Ishikawa (cell line): Measurements from ENCODE around the gene IFNGR1.

Experiments used
- CEBPB ChIP-seq: IDR thresholded peaks from 2 replicates; pipeline ENCODE4 v1.6.1; 2012
- CREB1 ChIP-seq: IDR thresholded peaks from 2 replicates; pipeline ENCODE4 v1.6.1; 2012; ENCODE audit warnings: low read depth
- EGR1 ChIP-seq: IDR thresholded peaks from 2 replicates; pipeline ENCODE4 v1.6.1; 2012
- EP300 ChIP-seq: IDR thresholded peaks from 2 replicates; pipeline ENCODE4 v1.6.1; 2012; ENCODE audit warnings: borderline replicate concordance
- FOXM1 ChIP-seq: IDR thresholded peaks from 2 replicates; pipeline ENCODE4 v1.6.1; 2012; ENCODE audit warnings: low read depth, borderline replicate concordance
- NFIC ChIP-seq: IDR thresholded peaks from 2 replicates; pipeline ENCODE4 v1.6.1; 2012
- RAD21 ChIP-seq: IDR thresholded peaks from 2 replicates; pipeline ENCODE4 v1.6.1; 2012; ENCODE audit warnings: low read depth
- TAF1 ChIP-seq: IDR thresholded peaks from 2 replicates; pipeline ENCODE4 v1.6.1; 2012; ENCODE audit warnings: low read depth, mild to moderate bottlenecking
- TCF12 ChIP-seq: IDR thresholded peaks from 2 replicates; pipeline ENCODE4 v1.6.1; 2012; ENCODE audit warnings: low read depth
- TEAD4 ChIP-seq: IDR thresholded peaks from 2 replicates; pipeline ENCODE4 v1.6.1; 2012
- YY1 ChIP-seq: IDR thresholded peaks from 2 replicates; pipeline ENCODE4 v1.6.1; 2012; ENCODE audit warnings: low read depth
- ZBTB7A ChIP-seq: IDR thresholded peaks from 2 replicates; pipeline ENCODE4 v1.6.1; 2012; ENCODE audit warnings: low read depth
- TF ChIP-seq, protein P1 (sequence below): IDR thresholded peaks from 2 replicates; pipeline ENCODE4 v1.6.1; 2012
- TF ChIP-seq, protein P2 (sequence below): IDR thresholded peaks from 2 replicates; pipeline ENCODE4 v1.6.1; 2012; ENCODE audit warnings: low read depth, mild to moderate bottlenecking
- TF ChIP-seq, protein P3 (sequence below): IDR thresholded peaks from 2 replicates; pipeline ENCODE4 v1.6.1; 2012

IFNGR1 gene

DNA sequence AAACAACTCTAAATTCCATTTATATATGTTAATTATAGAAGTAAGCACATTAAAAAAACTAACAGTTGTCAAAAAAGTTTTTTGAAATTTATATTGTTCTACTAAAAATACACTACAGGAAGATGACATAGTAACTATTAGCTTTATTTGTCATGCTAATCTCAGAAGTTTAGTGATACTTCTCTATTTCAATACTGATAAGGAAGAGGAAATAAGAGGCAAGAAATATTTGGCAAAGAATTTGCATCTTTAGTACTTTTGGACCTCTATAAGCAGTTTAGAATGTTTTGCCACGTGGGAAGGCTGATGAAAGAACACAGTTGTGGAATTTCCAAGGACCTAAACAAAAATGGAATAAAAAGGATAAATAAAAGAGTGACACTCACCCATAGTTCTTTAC, 12.6 kb downstream of the IFNGR1 start:
- TF ChIP-seq, protein P1, sequence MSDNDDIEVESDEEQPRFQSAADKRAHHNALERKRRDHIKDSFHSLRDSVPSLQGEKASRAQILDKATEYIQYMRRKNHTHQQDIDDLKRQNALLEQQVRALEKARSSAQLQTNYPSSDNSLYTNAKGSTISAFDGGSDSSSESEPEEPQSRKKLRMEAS: no peak
- TF ChIP-seq, protein P2, sequence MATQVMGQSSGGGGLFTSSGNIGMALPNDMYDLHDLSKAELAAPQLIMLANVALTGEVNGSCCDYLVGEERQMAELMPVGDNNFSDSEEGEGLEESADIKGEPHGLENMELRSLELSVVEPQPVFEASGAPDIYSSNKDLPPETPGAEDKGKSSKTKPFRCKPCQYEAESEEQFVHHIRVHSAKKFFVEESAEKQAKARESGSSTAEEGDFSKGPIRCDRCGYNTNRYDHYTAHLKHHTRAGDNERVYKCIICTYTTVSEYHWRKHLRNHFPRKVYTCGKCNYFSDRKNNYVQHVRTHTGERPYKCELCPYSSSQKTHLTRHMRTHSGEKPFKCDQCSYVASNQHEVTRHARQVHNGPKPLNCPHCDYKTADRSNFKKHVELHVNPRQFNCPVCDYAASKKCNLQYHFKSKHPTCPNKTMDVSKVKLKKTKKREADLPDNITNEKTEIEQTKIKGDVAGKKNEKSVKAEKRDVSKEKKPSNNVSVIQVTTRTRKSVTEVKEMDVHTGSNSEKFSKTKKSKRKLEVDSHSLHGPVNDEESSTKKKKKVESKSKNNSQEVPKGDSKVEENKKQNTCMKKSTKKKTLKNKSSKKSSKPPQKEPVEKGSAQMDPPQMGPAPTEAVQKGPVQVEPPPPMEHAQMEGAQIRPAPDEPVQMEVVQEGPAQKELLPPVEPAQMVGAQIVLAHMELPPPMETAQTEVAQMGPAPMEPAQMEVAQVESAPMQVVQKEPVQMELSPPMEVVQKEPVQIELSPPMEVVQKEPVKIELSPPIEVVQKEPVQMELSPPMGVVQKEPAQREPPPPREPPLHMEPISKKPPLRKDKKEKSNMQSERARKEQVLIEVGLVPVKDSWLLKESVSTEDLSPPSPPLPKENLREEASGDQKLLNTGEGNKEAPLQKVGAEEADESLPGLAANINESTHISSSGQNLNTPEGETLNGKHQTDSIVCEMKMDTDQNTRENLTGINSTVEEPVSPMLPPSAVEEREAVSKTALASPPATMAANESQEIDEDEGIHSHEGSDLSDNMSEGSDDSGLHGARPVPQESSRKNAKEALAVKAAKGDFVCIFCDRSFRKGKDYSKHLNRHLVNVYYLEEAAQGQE: no peak
- TF ChIP-seq CEBPB: no peak
- TF ChIP-seq, protein P3, sequence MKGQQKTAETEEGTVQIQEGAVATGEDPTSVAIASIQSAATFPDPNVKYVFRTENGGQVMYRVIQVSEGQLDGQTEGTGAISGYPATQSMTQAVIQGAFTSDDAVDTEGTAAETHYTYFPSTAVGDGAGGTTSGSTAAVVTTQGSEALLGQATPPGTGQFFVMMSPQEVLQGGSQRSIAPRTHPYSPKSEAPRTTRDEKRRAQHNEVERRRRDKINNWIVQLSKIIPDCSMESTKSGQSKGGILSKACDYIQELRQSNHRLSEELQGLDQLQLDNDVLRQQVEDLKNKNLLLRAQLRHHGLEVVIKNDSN: no peak
- no peak for TF ChIP-seq TAF1
- TF ChIP-seq EGR1: no peak
- TF ChIP-seq RAD21: no peak
- TF ChIP-seq ZBTB7A: no peak
- no peak for TF ChIP-seq TEAD4
- no peak for TF ChIP-seq NFIC
- TF ChIP-seq YY1: no peak
- TF ChIP-seq CREB1: no peak
- TF ChIP-seq FOXM1: no peak
- no peak for TF ChIP-seq TCF12
- TF ChIP-seq EP300: no peak

DNA sequence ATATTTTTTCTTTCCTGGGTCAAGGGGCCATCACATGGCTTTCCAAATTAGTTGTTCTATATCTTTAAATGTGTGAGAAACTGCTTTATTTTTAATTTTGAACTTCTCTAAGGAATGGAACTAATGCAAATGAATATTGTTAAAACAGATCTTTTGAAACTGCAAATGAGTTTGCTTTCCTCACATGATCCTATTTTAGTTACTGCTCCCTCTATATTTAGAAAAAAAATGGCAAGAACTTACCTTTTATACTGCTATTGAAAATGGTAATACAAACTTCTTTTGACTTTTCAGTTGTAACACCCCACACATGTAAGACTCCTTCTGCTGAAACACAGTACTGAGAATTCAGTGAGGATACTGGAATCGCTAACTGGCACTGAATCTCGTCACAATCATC, 15.9 kb downstream of the IFNGR1 start:
- TF ChIP-seq EGR1: no peak
- no peak for TF ChIP-seq YY1
- TF ChIP-seq TCF12: no peak
- TF ChIP-seq RAD21: no peak
- TF ChIP-seq, protein P1: no peak
- no peak for TF ChIP-seq CREB1
- TF ChIP-seq TEAD4: no peak
- no peak for TF ChIP-seq FOXM1
- TF ChIP-seq ZBTB7A: no peak
- TF ChIP-seq, protein P2: no peak
- TF ChIP-seq, protein P3: no peak
- no peak for TF ChIP-seq EP300
- TF ChIP-seq TAF1: no peak
- TF ChIP-seq CEBPB: no peak
- TF ChIP-seq NFIC: no peak

DNA sequence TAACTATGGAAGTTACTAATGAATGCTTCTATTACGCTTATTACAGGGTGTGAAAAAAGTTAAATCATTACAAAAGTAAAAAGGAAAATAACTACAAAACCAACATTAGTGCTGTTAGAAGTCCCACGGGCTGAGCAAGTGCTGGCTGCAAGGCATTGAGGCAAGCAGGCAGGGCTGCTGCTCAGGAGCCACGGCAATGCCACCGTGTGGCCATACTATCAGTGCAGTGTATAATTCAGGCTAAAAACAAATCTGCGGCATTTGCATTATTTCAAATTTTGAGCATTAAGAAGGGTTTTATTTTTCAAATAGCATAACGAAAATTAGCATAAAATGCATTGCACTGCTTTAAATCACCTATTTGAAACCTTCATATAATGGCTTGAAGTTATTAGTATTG, 17.1 kb downstream of the IFNGR1 start:
- TF ChIP-seq, protein P2: no peak
- TF ChIP-seq CREB1: no peak
- TF ChIP-seq YY1: no peak

DNA sequence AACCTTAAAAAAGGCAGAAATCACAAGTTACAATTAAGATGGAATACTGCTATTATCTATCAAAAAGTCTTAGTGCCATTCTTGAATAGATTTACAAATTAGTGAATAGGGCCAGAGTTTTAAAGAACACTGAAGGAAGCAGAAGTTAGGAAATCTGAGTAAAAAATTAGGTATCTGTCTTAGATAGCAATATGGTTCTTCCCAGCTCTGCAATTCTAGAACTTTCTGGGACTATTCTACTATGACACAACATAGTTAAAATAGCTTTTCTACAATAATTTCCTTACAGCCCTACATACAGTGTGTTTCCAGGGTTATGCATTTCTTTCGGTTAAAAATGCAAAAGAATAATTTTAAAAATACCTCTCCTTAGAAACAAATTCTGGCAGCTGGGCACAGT, 18.2 kb downstream of the IFNGR1 start:
- TF ChIP-seq, protein P1: no peak
- TF ChIP-seq CREB1 (no peak), NFIC (no peak), EGR1 (no peak), RAD21 (no peak)
- TF ChIP-seq, protein P2: no peak
